Panc1 (cell line): ENCODE measurements around the gene ARHGEF5.

ENCODE experiments used
- POLR2AphosphoS5 ChIP-seq: IDR thresholded peaks from 2 replicates; pipeline ENCODE4 v1.6.1; 2012; ENCODE audit warnings: mild to moderate bottlenecking, low read depth, low read length, moderate library complexity
- TCF7L2 ChIP-seq: IDR thresholded peaks from 2 replicates; pipeline ENCODE4 v1.6.1; 2011; ENCODE audit warnings: mild to moderate bottlenecking, low read depth, low read length, inconsistent platforms
- TF ChIP-seq, protein P1 (sequence below): fragments of 450-650 bp; IDR thresholded peaks from 2 replicates; pipeline ENCODE4 v1.5.1; 2017; ENCODE audit warnings: mild to moderate bottlenecking
- TF ChIP-seq, protein P2 (sequence below), 2 experiments: IDR thresholded peaks; 2 replicates each; pipeline ENCODE4 v1.6.1; 2011 to 2012; ENCODE audit warnings: low read depth in 2 of 2, control low read depth in 1 of 2, low read length in 1 of 2, mild to moderate bottlenecking in 1 of 2, moderate library complexity in 1 of 2; ENCODE audit not compliant: insufficient read depth in 1 of 2

DNA sequence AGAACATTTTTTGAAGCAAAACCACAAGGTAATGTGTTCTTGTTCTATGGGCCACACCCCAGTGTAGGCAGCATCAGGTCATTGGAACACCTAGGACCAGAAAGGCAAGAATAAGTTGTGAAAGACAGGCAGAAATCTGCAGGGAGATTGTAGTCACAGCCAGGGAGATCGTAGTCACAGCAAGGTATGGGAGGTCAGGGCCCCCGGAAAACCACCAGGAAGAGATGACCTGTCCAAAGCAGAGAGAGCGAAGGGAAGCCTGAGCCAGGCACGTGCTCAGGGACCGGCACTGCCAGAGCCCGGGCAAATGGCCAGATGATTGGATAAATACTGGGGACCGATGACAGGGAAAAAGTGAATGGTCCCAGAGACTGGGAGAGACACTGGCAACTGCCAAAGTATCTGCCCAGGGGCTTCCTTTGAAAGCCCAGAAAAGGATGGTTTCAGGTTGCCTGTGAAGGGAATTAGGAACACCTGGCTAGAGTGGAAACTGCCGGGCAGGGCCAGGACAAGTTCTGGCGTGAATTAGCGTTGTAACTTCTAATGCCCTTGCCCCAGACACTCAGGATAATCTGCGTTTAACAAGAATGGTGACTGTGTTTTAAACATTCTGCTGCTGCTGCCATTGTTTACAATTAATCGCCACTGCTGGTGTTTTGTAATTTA is 52.2 kb downstream of the ARHGEF5 start:
- TF ChIP-seq, protein P1, sequence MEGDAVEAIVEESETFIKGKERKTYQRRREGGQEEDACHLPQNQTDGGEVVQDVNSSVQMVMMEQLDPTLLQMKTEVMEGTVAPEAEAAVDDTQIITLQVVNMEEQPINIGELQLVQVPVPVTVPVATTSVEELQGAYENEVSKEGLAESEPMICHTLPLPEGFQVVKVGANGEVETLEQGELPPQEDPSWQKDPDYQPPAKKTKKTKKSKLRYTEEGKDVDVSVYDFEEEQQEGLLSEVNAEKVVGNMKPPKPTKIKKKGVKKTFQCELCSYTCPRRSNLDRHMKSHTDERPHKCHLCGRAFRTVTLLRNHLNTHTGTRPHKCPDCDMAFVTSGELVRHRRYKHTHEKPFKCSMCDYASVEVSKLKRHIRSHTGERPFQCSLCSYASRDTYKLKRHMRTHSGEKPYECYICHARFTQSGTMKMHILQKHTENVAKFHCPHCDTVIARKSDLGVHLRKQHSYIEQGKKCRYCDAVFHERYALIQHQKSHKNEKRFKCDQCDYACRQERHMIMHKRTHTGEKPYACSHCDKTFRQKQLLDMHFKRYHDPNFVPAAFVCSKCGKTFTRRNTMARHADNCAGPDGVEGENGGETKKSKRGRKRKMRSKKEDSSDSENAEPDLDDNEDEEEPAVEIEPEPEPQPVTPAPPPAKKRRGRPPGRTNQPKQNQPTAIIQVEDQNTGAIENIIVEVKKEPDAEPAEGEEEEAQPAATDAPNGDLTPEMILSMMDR = no peak
- TF ChIP-seq POLR2AphosphoS5 = no peak
- no peak for TF ChIP-seq TCF7L2
- TF ChIP-seq, protein P2, sequence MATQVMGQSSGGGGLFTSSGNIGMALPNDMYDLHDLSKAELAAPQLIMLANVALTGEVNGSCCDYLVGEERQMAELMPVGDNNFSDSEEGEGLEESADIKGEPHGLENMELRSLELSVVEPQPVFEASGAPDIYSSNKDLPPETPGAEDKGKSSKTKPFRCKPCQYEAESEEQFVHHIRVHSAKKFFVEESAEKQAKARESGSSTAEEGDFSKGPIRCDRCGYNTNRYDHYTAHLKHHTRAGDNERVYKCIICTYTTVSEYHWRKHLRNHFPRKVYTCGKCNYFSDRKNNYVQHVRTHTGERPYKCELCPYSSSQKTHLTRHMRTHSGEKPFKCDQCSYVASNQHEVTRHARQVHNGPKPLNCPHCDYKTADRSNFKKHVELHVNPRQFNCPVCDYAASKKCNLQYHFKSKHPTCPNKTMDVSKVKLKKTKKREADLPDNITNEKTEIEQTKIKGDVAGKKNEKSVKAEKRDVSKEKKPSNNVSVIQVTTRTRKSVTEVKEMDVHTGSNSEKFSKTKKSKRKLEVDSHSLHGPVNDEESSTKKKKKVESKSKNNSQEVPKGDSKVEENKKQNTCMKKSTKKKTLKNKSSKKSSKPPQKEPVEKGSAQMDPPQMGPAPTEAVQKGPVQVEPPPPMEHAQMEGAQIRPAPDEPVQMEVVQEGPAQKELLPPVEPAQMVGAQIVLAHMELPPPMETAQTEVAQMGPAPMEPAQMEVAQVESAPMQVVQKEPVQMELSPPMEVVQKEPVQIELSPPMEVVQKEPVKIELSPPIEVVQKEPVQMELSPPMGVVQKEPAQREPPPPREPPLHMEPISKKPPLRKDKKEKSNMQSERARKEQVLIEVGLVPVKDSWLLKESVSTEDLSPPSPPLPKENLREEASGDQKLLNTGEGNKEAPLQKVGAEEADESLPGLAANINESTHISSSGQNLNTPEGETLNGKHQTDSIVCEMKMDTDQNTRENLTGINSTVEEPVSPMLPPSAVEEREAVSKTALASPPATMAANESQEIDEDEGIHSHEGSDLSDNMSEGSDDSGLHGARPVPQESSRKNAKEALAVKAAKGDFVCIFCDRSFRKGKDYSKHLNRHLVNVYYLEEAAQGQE (IDR thresholded peaks at IDR 0.05; ENCODE audit: insufficient read depth in 1 of 2, low read depth in 2 of 2, low read length in 1 of 2) = no peak
